Liver (tissue), 9 donors: ENCODE results near the gene BAIAP3. TPM values are rescaled to one million over a fixed set of nuclear protein-coding genes. Genes with fewer than 3 reads are reported as not detected.

Source experiments
- DNase-seq: peaks from one replicate; pipeline ENCODE4 v3.0.0-alpha.2; 2017; ENCODE audit warnings: low spot score
- H3K27ac ChIP-seq, 2 donors: one replicate each; pipeline ENCODE4 v1.7.0; 2013; ENCODE audit warnings: inconsistent platforms in 2 of 2, low read length in 2 of 2, control low read depth in 1 of 2, low read depth in 1 of 2, mild to moderate bottlenecking in 1 of 2
- H3K27me3 ChIP-seq, 4 donors: one replicate each; pipeline versions ENCODE4 v1.6.1 to v1.7.0; 2013; ENCODE audit warnings: low read length in 3 of 4, inconsistent platforms in 1 of 4, mild to moderate bottlenecking in 1 of 4, moderate library complexity in 1 of 4; ENCODE audit not compliant: control insufficient read depth in 4 of 4, insufficient read depth in 4 of 4
- H3K36me3 ChIP-seq, 4 donors: one replicate each; pipeline versions ENCODE4 v1.6.1 to v1.7.0; 2013; ENCODE audit warnings: low read length in 3 of 4, mild to moderate bottlenecking in 3 of 4, low read depth in 1 of 4, moderate library complexity in 1 of 4; ENCODE audit not compliant: control insufficient read depth in 4 of 4, insufficient read depth in 3 of 4
- H3K4me1 ChIP-seq, 4 donors: one replicate each; pipeline versions ENCODE4 v1.6.1 to v1.7.0; 2013; ENCODE audit warnings: low read length in 3 of 4, mild to moderate bottlenecking in 3 of 4, moderate library complexity in 1 of 4; ENCODE audit not compliant: control insufficient read depth in 4 of 4, insufficient read depth in 4 of 4
- H3K4me3 ChIP-seq, 3 donors: one replicate each; pipeline versions ENCODE4 v1.6.1 to v1.7.0; 2013; ENCODE audit warnings: low read length in 3 of 3, control low read depth in 1 of 3, low read depth in 1 of 3, mild to moderate bottlenecking in 1 of 3
- H3K9ac ChIP-seq, 2 donors: one replicate each; pipeline ENCODE4 v1.7.0; 2013; ENCODE audit warnings: low read length in 2 of 2, mild to moderate bottlenecking in 2 of 2, moderate library complexity in 2 of 2, control low read depth in 1 of 2, low read depth in 1 of 2
- H3K9me3 ChIP-seq, 4 donors: one replicate each; pipeline versions ENCODE4 v1.6.1 to v1.7.0; 2013; ENCODE audit warnings: low read length in 3 of 4; ENCODE audit not compliant: control insufficient read depth in 4 of 4
- ATF3 ChIP-seq: IDR thresholded peaks from 2 replicates; pipeline ENCODE4 v1.6.1; 2016; ENCODE audit warnings: antibody characterized with exemption
- EGR1 ChIP-seq, 2 donors: IDR thresholded peaks; 2 replicates each; pipeline ENCODE4 v1.6.1; 2016 to 2018; ENCODE audit warnings: antibody characterized with exemption in 2 of 2, low read depth in 2 of 2
- FOXA1 ChIP-seq: IDR thresholded peaks from 2 replicates; pipeline ENCODE4 v1.6.1; 2016; ENCODE audit warnings: antibody characterized with exemption
- FOXA2 ChIP-seq: IDR thresholded peaks from 2 replicates; pipeline ENCODE4 v1.6.1; 2016; ENCODE audit warnings: antibody characterized with exemption
- GABPA ChIP-seq, 2 donors: IDR thresholded peaks in 1 of 2; conservative IDR thresholded peaks in 1 of 2; 2 replicates each; pipeline ENCODE4 v1.6.1; 2016; ENCODE audit warnings: antibody characterized with exemption in 2 of 2, mild to moderate bottlenecking in 1 of 2, moderate library complexity in 1 of 2
- HNF4A ChIP-seq, 2 donors: conservative IDR thresholded peaks; 2 replicates each; pipeline ENCODE4 v1.6.1; 2016; ENCODE audit warnings: antibody characterized with exemption in 2 of 2, mild to moderate bottlenecking in 2 of 2
- HNF4G ChIP-seq: IDR thresholded peaks from 2 replicates; pipeline ENCODE4 v1.6.1; 2016; ENCODE audit warnings: antibody characterized with exemption
- JUND ChIP-seq, 2 donors: IDR thresholded peaks; 2 replicates each; pipeline ENCODE4 v1.6.1; 2016; ENCODE audit warnings: antibody characterized with exemption in 2 of 2
- MAX ChIP-seq: IDR thresholded peaks from 2 replicates; pipeline ENCODE4 v1.6.1; 2016; ENCODE audit warnings: antibody characterized with exemption
- NR2F2 ChIP-seq: IDR thresholded peaks from 2 replicates; pipeline ENCODE4 v1.6.1; 2016; ENCODE audit warnings: antibody characterized with exemption
- RAD21 ChIP-seq, 2 donors: IDR thresholded peaks; 2 replicates each; pipeline ENCODE4 v1.6.1; 2016; ENCODE audit warnings: antibody characterized with exemption in 2 of 2, mild to moderate bottlenecking in 2 of 2
- RXRA ChIP-seq, 2 donors: IDR thresholded peaks; 2 replicates each; pipeline ENCODE4 v1.6.1; 2017 to 2018; ENCODE audit warnings: antibody characterized with exemption in 2 of 2, mild to moderate bottlenecking in 1 of 2
- SP1 ChIP-seq: IDR thresholded peaks from 2 replicates; pipeline ENCODE4 v1.6.1; 2018; ENCODE audit warnings: antibody characterized with exemption, mild to moderate bottlenecking
- TAF1 ChIP-seq: conservative IDR thresholded peaks from 2 replicates; pipeline ENCODE4 v1.6.1; 2016; ENCODE audit warnings: antibody characterized with exemption, mild to moderate bottlenecking
- YY1 ChIP-seq: IDR thresholded peaks from 2 replicates; pipeline ENCODE4 v1.6.1; 2016; ENCODE audit warnings: antibody characterized with exemption, mild to moderate bottlenecking
- ZBTB33 ChIP-seq: IDR thresholded peaks from 2 replicates; pipeline ENCODE4 v1.6.1; 2016; ENCODE audit warnings: antibody characterized with exemption
- WGBS: extraction: QIAGEN DNeasy Blood & Tissue Kit; methylation state at CpG from one replicate; pipeline ENCODE4 v1.1.7; 2013; 5-methylcytosine and 5-hydroxymethylcytosine counted together
- polyA plus RNA-seq, 2 donors: library from polyadenylated mRNA; stranded (reverse) in 1 of 2; unstranded in 1 of 2; fragments of 200-250 nt in 1 of 2; fragments of >200 nt in 1 of 2; fragmentation: Nextera tagmentation in 1 of 2; extraction: Ambion mirVana in 1 of 2; gene quantifications; one replicate each; pipeline versions ENCODE4 v1.2.1 to v1.2.3, GENCODE V29; 2013 to 2015
- total RNA-seq, 2 donors: library from RNA; depleted of rRNA; stranded (reverse); fragments of >200 nt; gene quantifications; one replicate each; pipeline ENCODE4 v1.2.3, GENCODE V29; 2014
- TF ChIP-seq, protein P1 (sequence below): IDR thresholded peaks from 2 replicates; pipeline ENCODE4 v1.6.1; 2016; ENCODE audit warnings: antibody characterized with exemption, mild to moderate bottlenecking
- TF ChIP-seq, protein P2 (sequence below): fragments of 150-350 bp; IDR thresholded peaks from 2 replicates; pipeline ENCODE4 v1.5.1; 2017; ENCODE audit warnings: improper control_type of control experiment, low read depth, low read length; ENCODE audit not compliant: missing input control
- donor health status: healthy.
- donor health status: healthy.
- donor health status: healthy.
- donor health status: healthy.
- donor health status: healthy.

BAIAP3 gene
- total and polyA plus RNA-seq, 4 donors, result 1.6 to 3.8 (median 2.6) TPM

- TF ChIP-seq HNF4G (no peak), RAD21 (IDR thresholded peaks at IDR 0.05) (no peak), GABPA (IDR thresholded peaks at IDR 0.05 in 1 of 2, conservative IDR thresholded peaks at IDR 0.05 in 1 of 2) (no peak), JUND (IDR thresholded peaks at IDR 0.05) (no peak), TAF1 (no peak)
- WGBS, result 86% methylated on average over 38 of the region's 38 CpGs
- Histone ChIP-seq H3K9me3 (no peaks in the 10 kb centered on the region), H3K36me3 (peaks cover 26 to 46% (median 31%) of the 10 kb centered on the region in 4 donors), H3K4me3 (no peak overlapping the region), H3K4me1 (peaks cover 9 to 39% (median 33%) of the 10 kb centered on the region in 4 donors), H3K9ac (no peak overlapping the region), H3K27me3 (no peaks in the 10 kb centered on the region), H3K27ac (no peak overlapping the region)
- no peak for DNase-seq
Measured at GRCh38 chr16:1313721-1314369, 19.6 kb upstream of the BAIAP3 start.

GRCh38 chr16:1314399-1315068 is 18.9 kb upstream of the BAIAP3 start:
- Histone ChIP-seq H3K27ac (no peak overlapping the region), H3K27me3 (no peaks in the 10 kb centered on the region), H3K36me3 (peaks cover 30 to 53% (median 36%) of the 10 kb centered on the region in 4 donors), H3K4me1 (peaks cover 9 to 39% (median 33%) of the 10 kb centered on the region in 4 donors), H3K9me3 (no peaks in the 10 kb centered on the region), H3K9ac (no peak overlapping the region), H3K4me3 (no peak overlapping the region)
- WGBS, result 94% methylated on average over 28 of the region's 28 CpGs
- no peak for DNase-seq
- TF ChIP-seq MAX, result no peak
- TF ChIP-seq NR2F2, result no peak
- no peak for TF ChIP-seq EGR1 (IDR thresholded peaks at IDR 0.05; ENCODE audit: low read depth in 2 of 2)
- TF ChIP-seq ZBTB33, result no peak
- TF ChIP-seq TAF1, result no peak
- TF ChIP-seq, protein P1, sequence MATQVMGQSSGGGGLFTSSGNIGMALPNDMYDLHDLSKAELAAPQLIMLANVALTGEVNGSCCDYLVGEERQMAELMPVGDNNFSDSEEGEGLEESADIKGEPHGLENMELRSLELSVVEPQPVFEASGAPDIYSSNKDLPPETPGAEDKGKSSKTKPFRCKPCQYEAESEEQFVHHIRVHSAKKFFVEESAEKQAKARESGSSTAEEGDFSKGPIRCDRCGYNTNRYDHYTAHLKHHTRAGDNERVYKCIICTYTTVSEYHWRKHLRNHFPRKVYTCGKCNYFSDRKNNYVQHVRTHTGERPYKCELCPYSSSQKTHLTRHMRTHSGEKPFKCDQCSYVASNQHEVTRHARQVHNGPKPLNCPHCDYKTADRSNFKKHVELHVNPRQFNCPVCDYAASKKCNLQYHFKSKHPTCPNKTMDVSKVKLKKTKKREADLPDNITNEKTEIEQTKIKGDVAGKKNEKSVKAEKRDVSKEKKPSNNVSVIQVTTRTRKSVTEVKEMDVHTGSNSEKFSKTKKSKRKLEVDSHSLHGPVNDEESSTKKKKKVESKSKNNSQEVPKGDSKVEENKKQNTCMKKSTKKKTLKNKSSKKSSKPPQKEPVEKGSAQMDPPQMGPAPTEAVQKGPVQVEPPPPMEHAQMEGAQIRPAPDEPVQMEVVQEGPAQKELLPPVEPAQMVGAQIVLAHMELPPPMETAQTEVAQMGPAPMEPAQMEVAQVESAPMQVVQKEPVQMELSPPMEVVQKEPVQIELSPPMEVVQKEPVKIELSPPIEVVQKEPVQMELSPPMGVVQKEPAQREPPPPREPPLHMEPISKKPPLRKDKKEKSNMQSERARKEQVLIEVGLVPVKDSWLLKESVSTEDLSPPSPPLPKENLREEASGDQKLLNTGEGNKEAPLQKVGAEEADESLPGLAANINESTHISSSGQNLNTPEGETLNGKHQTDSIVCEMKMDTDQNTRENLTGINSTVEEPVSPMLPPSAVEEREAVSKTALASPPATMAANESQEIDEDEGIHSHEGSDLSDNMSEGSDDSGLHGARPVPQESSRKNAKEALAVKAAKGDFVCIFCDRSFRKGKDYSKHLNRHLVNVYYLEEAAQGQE, result no peak
- TF ChIP-seq FOXA1, result no peak
- no peak for TF ChIP-seq RXRA (IDR thresholded peaks at IDR 0.05)
- TF ChIP-seq SP1, result no peak
- no peak for TF ChIP-seq RAD21 (IDR thresholded peaks at IDR 0.05)
- TF ChIP-seq, protein P2, sequence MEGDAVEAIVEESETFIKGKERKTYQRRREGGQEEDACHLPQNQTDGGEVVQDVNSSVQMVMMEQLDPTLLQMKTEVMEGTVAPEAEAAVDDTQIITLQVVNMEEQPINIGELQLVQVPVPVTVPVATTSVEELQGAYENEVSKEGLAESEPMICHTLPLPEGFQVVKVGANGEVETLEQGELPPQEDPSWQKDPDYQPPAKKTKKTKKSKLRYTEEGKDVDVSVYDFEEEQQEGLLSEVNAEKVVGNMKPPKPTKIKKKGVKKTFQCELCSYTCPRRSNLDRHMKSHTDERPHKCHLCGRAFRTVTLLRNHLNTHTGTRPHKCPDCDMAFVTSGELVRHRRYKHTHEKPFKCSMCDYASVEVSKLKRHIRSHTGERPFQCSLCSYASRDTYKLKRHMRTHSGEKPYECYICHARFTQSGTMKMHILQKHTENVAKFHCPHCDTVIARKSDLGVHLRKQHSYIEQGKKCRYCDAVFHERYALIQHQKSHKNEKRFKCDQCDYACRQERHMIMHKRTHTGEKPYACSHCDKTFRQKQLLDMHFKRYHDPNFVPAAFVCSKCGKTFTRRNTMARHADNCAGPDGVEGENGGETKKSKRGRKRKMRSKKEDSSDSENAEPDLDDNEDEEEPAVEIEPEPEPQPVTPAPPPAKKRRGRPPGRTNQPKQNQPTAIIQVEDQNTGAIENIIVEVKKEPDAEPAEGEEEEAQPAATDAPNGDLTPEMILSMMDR, result no peak
- no peak for TF ChIP-seq FOXA2
- no peak for TF ChIP-seq HNF4G
- no peak for TF ChIP-seq JUND (IDR thresholded peaks at IDR 0.05)
- no peak for TF ChIP-seq YY1
- TF ChIP-seq HNF4A (conservative IDR thresholded peaks at IDR 0.05), result no peak
- TF ChIP-seq ATF3, result no peak
- no peak for TF ChIP-seq GABPA (IDR thresholded peaks at IDR 0.05 in 1 of 2, conservative IDR thresholded peaks at IDR 0.05 in 1 of 2)
